CD4-positive, CD25-positive, alpha-beta regulatory T cell (primary cell): ENCODE measurements around the gene CLCN3. TPM values are rescaled to one million over a fixed set of nuclear protein-coding genes. Genes with fewer than 3 reads are reported as not detected.
"Not testable (repeated sequence)": the region's sequence is repeated elsewhere in the genome, so short reads cannot be mapped to it uniquely, and the experiment has no call there.

Source experiments
- ATAC-seq, 2 donors: fragments of 150-1000 bp; cut with Tn5 transposase; one replicate each; pipeline ENCODE4 v1.10.0; 2021; ENCODE audit warnings: low read depth in 2 of 2, moderate number of reproducible peaks in 2 of 2, moderate library complexity in 1 of 2
- DNase-seq, 3 donors: peaks; one replicate each; pipeline versions ENCODE4 v3.0.0 to v3.0.0-alpha.2; 2012 to 2022; ENCODE audit warnings: mixed read lengths in 1 of 3
- H3K27ac ChIP-seq: one replicate; pipeline ENCODE4 v1.7.0; 2013; ENCODE audit warnings: mild to moderate bottlenecking, low read length; ENCODE audit not compliant: insufficient read depth, poor library complexity, severe bottlenecking
- H3K27me3 ChIP-seq: one replicate; pipeline ENCODE4 v1.7.0; 2013; ENCODE audit warnings: low read length; ENCODE audit not compliant: control insufficient read depth, insufficient read depth
- H3K36me3 ChIP-seq: one replicate; pipeline ENCODE4 v1.7.0; 2013; ENCODE audit warnings: mild to moderate bottlenecking, low read length, moderate library complexity; ENCODE audit not compliant: control insufficient read depth, insufficient read depth
- H3K4me1 ChIP-seq: 2 replicates; pipeline ENCODE4 v1.7.0; 2013; ENCODE audit warnings: mild to moderate bottlenecking, low read length; ENCODE audit not compliant: insufficient read depth, control insufficient read depth, poor library complexity, severe bottlenecking
- H3K4me3 ChIP-seq: one replicate; pipeline ENCODE4 v1.7.0; 2013; ENCODE audit warnings: low read depth, mild to moderate bottlenecking, low read length, moderate library complexity
- H3K9me3 ChIP-seq, 2 experiments: 1 replicate in 1 of 2; 2 replicates in 1 of 2; pipeline ENCODE4 v1.7.0; 2013; ENCODE audit warnings: low read length in 2 of 2, mild to moderate bottlenecking in 1 of 2, moderate library complexity in 1 of 2; ENCODE audit not compliant: control insufficient read depth in 2 of 2
- H3K27ac Mint-ChIP-seq, 3 donors: one replicate each; pipeline ENCODE4 v1.8.0; 2020 to 2022; ENCODE audit warnings: mild to moderate bottlenecking in 3 of 3, mixed read lengths in 3 of 3, moderate library complexity in 2 of 3
- H3K27me3 Mint-ChIP-seq: one replicate; pipeline ENCODE4 v1.8.0; 2022; ENCODE audit warnings: mild to moderate bottlenecking, mixed read lengths
- H3K36me3 Mint-ChIP-seq: one replicate; pipeline ENCODE4 v1.8.0; 2020; ENCODE audit warnings: mixed read lengths
- H3K4me1 Mint-ChIP-seq, 4 donors: one replicate each; pipeline ENCODE4 v1.8.0; 2020 to 2022; ENCODE audit warnings: mixed read lengths in 4 of 4, mild to moderate bottlenecking in 1 of 4
- H3K4me3 Mint-ChIP-seq, 4 donors: one replicate each; pipeline ENCODE4 v1.8.0; 2020 to 2022; ENCODE audit warnings: mild to moderate bottlenecking in 4 of 4, mixed read lengths in 4 of 4, moderate library complexity in 3 of 4
- H3K9me3 Mint-ChIP-seq, 7 donors: one replicate each; pipeline ENCODE4 v1.8.0; 2020 to 2022; ENCODE audit warnings: mixed read lengths in 7 of 7, mild to moderate bottlenecking in 3 of 7, moderate library complexity in 2 of 7
- polyA plus RNA-seq, 4 donors: library from polyadenylated mRNA; unstranded; fragments of 300-500 nt; fragmentation: Illumina TruSeq; gene quantifications; one replicate each; pipeline ENCODE4 v1.2.3, GENCODE V29; 2021
- total RNA-seq: library from RNA; stranded (reverse); gene quantifications from one replicate; pipeline ENCODE4 v1.2.3, GENCODE V29; 2022

The CLCN3 gene
- total and polyA plus RNA-seq, 5 donors from 2014 or later = 6.3 to 17.0 (median 9.8) TPM

GRCh38 chr4:169619518-169619957 lies 840 bp upstream of the CLCN3 start:
- Mint-ChIP-seq H3K27me3 (no peaks in the 10 kb centered on the region), H3K27ac (peak overlapping the region; percentile 98 to 99 (median 99)), H3K4me1 (peaks cover 16 to 60% (median 47%) of the 10 kb centered on the region in 4 donors), H3K4me3 (peak overlapping the region; percentile 87 to 99 (median 98)), H3K36me3 (no peaks in the 10 kb centered on the region), H3K9me3 (no peaks in the 10 kb centered on the region)
- peaks cover 42% of the 10 kb centered on the region for H3K4me1 ChIP-seq
- H3K9me3 ChIP-seq = no peaks in the 10 kb centered on the region
- H3K27me3 ChIP-seq = no peaks in the 10 kb centered on the region
- no peaks in the 10 kb centered on the region for H3K36me3 ChIP-seq
- peak overlapping the region; percentile 97 for H3K27ac ChIP-seq
- ATAC-seq (peak; percentile 52 to 61), DNase-seq (peak; percentile 44 to 75 (median 67))
- H3K4me3 ChIP-seq = peak overlapping the region; percentile 97

GRCh38 chr4:169620880-169621248 lies 486 bp downstream of the CLCN3 start:
- no peaks in the 10 kb centered on the region for H3K27me3 Mint-ChIP-seq
- peaks cover 16 to 68% (median 54%) of the 10 kb centered on the region in 4 donors for H3K4me1 Mint-ChIP-seq
- Histone ChIP-seq H3K36me3 (no peaks in the 10 kb centered on the region), H3K4me1 (peaks cover 42% of the 10 kb centered on the region), H3K27ac (peak overlapping the region; percentile 97), H3K9me3 (no peaks in the 10 kb centered on the region), H3K27me3 (no peaks in the 10 kb centered on the region), H3K4me3 (peak overlapping the region; percentile 97)
- no peaks in the 10 kb centered on the region for H3K36me3 Mint-ChIP-seq
- DNase-seq (peak in 2 of 3 donors; percentile 4 to 49), ATAC-seq (no peak)
- H3K4me3 Mint-ChIP-seq = peak overlapping the region; percentile 87 to 99 (median 98)
- H3K9me3 Mint-ChIP-seq = no peaks in the 10 kb centered on the region
- H3K27ac Mint-ChIP-seq = peak overlapping the region; percentile 98 to 99 (median 99)

GRCh38 chr4:169621731-169622492 lies 1.5 kb downstream of the CLCN3 start:
- no peaks in the 10 kb centered on the region for H3K9me3 ChIP-seq
- DNase-seq (peak; percentile 40 to 74 (median 53)), ATAC-seq (peak; percentile 9)
- H3K27ac Mint-ChIP-seq = peak overlapping the region; percentile 94 to 98 (median 95)
- no peaks in the 10 kb centered on the region for H3K9me3 Mint-ChIP-seq
- no peaks in the 10 kb centered on the region for H3K36me3 Mint-ChIP-seq
- peak overlapping the region; percentile 97 for H3K4me3 ChIP-seq
- H3K27me3 ChIP-seq = no peaks in the 10 kb centered on the region
- peak overlapping the region; percentile 83 to 94 (median 86) for H3K4me3 Mint-ChIP-seq
- peak overlapping the region; percentile 97 for H3K27ac ChIP-seq
- H3K36me3 ChIP-seq = no peaks in the 10 kb centered on the region
- H3K27me3 Mint-ChIP-seq = no peaks in the 10 kb centered on the region
- peaks cover 16 to 77% (median 57%) of the 10 kb centered on the region in 4 donors for H3K4me1 Mint-ChIP-seq
- peaks cover 42% of the 10 kb centered on the region for H3K4me1 ChIP-seq

- H3K27me3 ChIP-seq = no peaks in the 10 kb centered on the region
- H3K36me3 Mint-ChIP-seq = no peaks in the 10 kb centered on the region
- H3K27ac Mint-ChIP-seq = peak overlapping the region; percentile 94 to 98 (median 95)
- DNase-seq (no peak), ATAC-seq (no peak)
- no peaks in the 10 kb centered on the region for H3K36me3 ChIP-seq
- peaks cover 42% of the 10 kb centered on the region for H3K4me1 ChIP-seq
- H3K27ac ChIP-seq = peak overlapping the region; percentile 97
- no peaks in the 10 kb centered on the region for H3K27me3 Mint-ChIP-seq
- peak overlapping the region; percentile 83 to 94 (median 86) for H3K4me3 Mint-ChIP-seq
- peaks cover 16 to 79% (median 60%) of the 10 kb centered on the region in 4 donors for H3K4me1 Mint-ChIP-seq
- H3K9me3 ChIP-seq = no peaks in the 10 kb centered on the region
- H3K9me3 Mint-ChIP-seq = no peaks in the 10 kb centered on the region
- peak overlapping the region; percentile 97 for H3K4me3 ChIP-seq
These were observed 2.2 kb downstream of the CLCN3 start for GRCh38 chr4:169622566-169622965.

- not testable (repeated sequence) for H3K27me3 ChIP-seq, DNase-seq, H3K9me3 Mint-ChIP-seq, H3K27me3 Mint-ChIP-seq, H3K4me3 ChIP-seq, ATAC-seq, H3K27ac ChIP-seq, H3K9me3 ChIP-seq, H3K36me3 Mint-ChIP-seq, H3K36me3 ChIP-seq, H3K4me3 Mint-ChIP-seq
- Mint-ChIP-seq H3K27ac (peak overlapping the region in 1 of 3 donors; percentile 43), H3K4me1 (peaks cover 11 to 71% (median 55%) of the 10 kb centered on the region in 4 donors)
- peaks cover 30% of the 10 kb centered on the region for H3K4me1 ChIP-seq
These were observed 3.6 kb downstream of the CLCN3 start for GRCh38 chr4:169624012-169624411.

GRCh38 chr4:169625886-169626285 lies 5.5 kb downstream of the CLCN3 start:
- H3K4me3 Mint-ChIP-seq = no peak overlapping the region
- H3K27ac ChIP-seq = no peak overlapping the region
- no peaks in the 10 kb centered on the region for H3K27me3 ChIP-seq
- no peak for ATAC-seq
- peaks cover 14 to 63% (median 46%) of the 10 kb centered on the region in 4 donors for H3K4me1 Mint-ChIP-seq
- H3K27ac Mint-ChIP-seq = peak overlapping the region in 2 of 3 donors; percentile 63 to 68
- no peaks in the 10 kb centered on the region for H3K9me3 Mint-ChIP-seq
- H3K4me3 ChIP-seq = no peak overlapping the region
- no peaks in the 10 kb centered on the region for H3K9me3 ChIP-seq
- H3K36me3 Mint-ChIP-seq = no peaks in the 10 kb centered on the region
- H3K36me3 ChIP-seq = no peaks in the 10 kb centered on the region
- no peaks in the 10 kb centered on the region for H3K27me3 Mint-ChIP-seq
- no peak for DNase-seq
- H3K4me1 ChIP-seq = peaks cover 20% of the 10 kb centered on the region

GRCh38 chr4:169626331-169627282 lies 6.2 kb downstream of the CLCN3 start:
- Mint-ChIP-seq H3K4me1 (peaks cover 13 to 61% (median 44%) of the 10 kb centered on the region in 4 donors), H3K4me3 (peak overlapping the region in 1 of 4 donors; percentile 54), H3K27ac (peak overlapping the region in 1 of 3 donors; percentile 13), H3K27me3 (no peaks in the 10 kb centered on the region), H3K9me3 (no peaks in the 10 kb centered on the region), H3K36me3 (no peaks in the 10 kb centered on the region)
- ATAC-seq (peak in 1 of 2 donors; percentile 41), DNase-seq (no peak)
- Histone ChIP-seq H3K27me3 (no peaks in the 10 kb centered on the region), H3K4me3 (no peak overlapping the region), H3K36me3 (no peaks in the 10 kb centered on the region), H3K27ac (no peak overlapping the region), H3K4me1 (peaks cover 13% of the 10 kb centered on the region), H3K9me3 (no peaks in the 10 kb centered on the region)
